Epithelial cell of proximal tubule (primary cell): Measurements from ENCODE around the gene COPS9. TPM values are rescaled to one million over a fixed set of nuclear protein-coding genes. Genes with fewer than 3 reads are reported as not detected.

Experiments used
- DNase-seq: peaks from one replicate; pipeline ENCODE4 v3.0.0-alpha.2; 2011; ENCODE audit warnings: low read depth
- H3K4me3 ChIP-seq: 2 replicates; pipeline ENCODE4 v1.5.1; 2011; ENCODE audit warnings: low read depth, mild to moderate bottlenecking, low read length
- total RNA-seq: library from RNA; depleted of rRNA; stranded (reverse); fragments of >200 nt; gene quantifications from 2 replicates; pipeline ENCODE4 v1.2.3, GENCODE V29; 2015
- TF ChIP-seq, protein P1 (sequence below): conservative IDR thresholded peaks from 2 replicates; pipeline ENCODE4 v1.5.1; 2012; ENCODE audit warnings: low read depth, mild to moderate bottlenecking, low read length

COPS9 gene
- total RNA-seq, 1 donor from 2014 or later = 274 TPM

DNA sequence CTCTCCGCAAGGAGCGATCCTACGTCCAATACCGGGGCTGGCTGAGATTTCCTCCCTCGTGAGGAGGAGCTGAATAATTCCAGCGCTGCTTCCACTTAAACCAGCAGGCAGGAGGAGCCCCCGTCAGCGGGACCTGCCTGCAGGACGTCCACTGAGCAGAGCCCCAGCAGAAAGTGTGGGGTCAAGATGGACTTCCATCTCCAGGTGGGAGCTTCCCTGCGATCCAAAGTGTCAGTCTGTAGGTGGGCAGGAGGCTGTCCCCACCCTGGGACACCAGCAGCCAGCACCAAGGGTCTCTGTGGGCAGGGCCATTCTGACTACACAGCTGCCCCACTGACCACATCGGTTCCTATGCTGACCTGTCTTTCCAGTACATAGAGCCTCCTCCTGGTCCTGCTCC, 4.8 kb upstream of the COPS9 start:
- TF ChIP-seq, protein P1, sequence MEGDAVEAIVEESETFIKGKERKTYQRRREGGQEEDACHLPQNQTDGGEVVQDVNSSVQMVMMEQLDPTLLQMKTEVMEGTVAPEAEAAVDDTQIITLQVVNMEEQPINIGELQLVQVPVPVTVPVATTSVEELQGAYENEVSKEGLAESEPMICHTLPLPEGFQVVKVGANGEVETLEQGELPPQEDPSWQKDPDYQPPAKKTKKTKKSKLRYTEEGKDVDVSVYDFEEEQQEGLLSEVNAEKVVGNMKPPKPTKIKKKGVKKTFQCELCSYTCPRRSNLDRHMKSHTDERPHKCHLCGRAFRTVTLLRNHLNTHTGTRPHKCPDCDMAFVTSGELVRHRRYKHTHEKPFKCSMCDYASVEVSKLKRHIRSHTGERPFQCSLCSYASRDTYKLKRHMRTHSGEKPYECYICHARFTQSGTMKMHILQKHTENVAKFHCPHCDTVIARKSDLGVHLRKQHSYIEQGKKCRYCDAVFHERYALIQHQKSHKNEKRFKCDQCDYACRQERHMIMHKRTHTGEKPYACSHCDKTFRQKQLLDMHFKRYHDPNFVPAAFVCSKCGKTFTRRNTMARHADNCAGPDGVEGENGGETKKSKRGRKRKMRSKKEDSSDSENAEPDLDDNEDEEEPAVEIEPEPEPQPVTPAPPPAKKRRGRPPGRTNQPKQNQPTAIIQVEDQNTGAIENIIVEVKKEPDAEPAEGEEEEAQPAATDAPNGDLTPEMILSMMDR = no peak
- no peak for DNase-seq
- no peak overlapping the region for H3K4me3 ChIP-seq

DNA sequence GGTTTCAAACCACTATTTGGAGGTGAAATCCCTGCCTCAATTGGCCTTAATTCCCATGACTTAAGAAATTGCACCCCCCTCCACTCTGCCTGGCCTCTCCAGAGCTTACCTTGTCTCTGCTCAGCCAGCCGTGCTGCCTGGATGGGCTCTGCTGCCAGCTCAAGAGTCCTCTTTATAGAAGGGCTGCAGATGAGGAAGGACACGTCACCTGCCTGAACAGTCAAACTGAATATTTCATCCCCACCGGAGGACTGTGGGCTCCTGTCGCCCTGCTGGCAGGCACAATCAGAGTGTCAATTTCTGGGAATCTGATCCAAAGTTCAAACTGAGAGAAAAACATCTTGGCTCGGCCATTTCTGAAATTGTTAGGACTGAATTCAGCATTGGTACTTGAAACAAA, 4.4 kb upstream of the COPS9 start, which contains the start of gene OTOS:
OTOS (minus strand) TSS at position 148 of the 400 bp plus-strand sequence. CDS start 332 bp downstream, outside the sequence.
- H3K4me3 ChIP-seq = no peak within 1 kb of the TSS
- TF ChIP-seq, protein P1 = no peak
- no peak for DNase-seq

DNA sequence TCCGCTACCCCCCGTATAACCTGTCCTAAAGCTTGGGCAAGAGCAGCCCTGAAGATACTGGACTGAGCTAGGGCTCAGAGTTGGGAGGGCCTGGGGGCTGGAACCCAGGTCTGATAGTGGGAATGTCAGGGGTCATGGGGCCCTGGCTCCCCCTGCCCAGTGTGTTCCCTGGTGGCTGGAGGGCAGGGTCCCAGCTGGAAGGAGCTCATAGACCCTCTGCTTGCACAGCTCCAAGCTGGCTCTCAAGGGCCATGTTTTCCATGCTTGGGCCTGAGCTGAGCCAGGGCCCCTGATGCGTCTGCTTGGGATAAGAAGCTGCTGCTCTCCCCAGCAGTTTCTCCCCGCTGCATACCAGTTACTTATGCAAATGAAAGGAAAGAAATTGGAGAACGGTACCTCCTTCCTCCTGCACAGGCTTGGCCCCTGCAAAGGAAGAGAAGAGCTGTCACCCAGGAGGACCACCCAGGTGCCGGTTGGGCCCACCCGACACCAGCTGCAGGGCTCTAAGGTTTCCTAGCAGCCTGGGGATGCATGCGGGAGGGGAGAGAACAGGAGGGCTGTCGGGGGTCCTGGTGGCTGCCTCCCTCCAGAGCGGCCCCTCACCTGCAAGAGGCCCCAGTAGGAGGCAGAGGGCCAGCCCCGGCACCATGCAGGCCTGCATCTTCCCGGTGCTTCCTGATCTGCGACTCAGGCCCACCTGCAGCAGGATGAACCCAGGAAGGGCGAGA, 3.7 kb upstream of the COPS9 start:
- no peak for DNase-seq
- TF ChIP-seq, protein P1 = no peak
- no peak overlapping the region for H3K4me3 ChIP-seq

DNA sequence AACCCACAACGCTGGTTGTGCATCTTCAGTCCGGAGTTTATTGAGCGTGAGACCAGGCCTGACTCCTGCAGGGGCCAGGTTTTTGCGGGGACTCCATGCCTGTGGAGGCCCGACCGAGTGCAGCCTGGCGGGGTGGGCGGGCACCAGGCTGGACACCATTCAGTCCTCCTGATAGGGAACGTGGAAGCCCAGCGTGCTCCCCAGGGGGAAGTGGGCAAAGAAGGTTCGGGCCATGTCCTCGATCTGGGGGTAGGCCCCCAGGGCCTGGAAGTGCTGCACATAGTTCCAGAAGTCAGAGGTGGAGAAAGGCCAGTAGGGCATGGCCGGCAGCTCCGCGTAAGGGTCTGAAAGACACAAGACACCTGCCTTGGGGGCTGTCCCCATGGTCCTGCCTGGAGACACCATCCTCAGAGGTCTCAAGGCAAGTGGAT, 2.9 kb upstream of the COPS9 start:
- TF ChIP-seq, protein P1 = no peak
- H3K4me3 ChIP-seq = no peak overlapping the region
- no peak for DNase-seq

DNA sequence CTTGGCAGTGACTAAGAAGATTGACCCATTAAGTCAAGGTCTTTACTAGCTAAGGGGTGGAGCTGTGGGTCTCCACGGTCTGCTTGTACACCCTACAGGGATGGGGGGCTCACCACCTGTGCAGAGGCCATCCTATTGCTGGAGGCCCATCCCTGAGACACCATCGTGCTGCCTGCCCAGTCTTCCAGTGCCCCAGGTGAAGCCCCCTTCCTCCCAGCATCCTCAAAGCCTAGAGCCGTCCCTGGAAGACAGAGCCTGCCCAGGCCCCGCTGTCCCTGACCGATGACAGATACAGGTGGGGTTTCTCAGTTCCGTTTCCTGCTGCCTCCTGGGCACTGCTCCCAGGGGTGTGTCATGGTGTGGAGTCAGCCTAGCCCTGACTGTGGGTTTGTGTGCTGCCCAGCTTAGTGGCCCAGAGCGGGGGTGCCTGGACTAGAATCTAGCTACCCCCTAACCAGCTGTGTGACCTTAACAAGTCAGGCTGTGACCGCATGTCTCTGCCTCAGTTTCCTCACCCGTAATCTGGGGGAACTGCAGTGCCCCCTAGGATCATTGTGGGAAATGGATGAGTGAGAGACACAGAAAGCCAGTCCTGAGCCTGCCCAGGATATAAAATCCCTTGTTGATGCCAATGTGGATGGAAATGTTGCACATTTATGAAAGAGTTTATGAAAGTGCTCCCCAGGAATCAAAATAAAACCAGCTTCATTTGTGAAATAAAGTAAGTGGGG, 2.3 kb upstream of the COPS9 start:
- no peak overlapping the region for H3K4me3 ChIP-seq
- TF ChIP-seq, protein P1 = no peak
- no peak for DNase-seq

DNA sequence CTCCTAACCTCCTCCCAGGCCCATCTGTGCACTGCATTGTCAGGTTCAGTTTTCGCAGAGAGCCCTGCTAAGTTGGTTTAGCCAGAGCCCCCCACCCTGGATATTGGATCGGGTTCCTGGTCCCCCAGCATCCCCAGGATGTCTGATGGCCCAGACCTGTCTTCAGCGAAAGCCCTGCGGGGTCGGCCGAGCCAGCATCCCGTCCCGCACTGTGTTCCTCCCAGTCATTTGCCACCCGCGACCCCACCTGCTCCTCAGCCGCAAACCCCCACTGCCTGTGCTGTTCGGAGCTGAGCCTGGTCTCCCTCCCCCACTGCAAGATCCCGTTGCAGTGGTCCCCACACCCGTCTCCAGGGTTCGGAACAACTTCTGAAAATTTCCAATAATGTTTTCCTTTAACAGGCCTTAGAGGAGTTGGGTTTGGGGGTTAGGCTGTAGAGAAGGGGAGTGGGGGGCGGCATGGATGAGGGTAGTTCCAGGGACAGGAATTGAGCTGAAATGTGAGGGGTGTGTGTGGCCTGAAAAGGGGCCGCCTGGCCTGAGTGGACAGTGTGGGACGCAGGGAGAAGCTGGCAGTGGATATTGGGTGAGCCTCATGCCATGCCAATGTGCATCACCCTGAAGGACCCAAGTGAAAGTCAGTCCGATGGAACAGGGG, 1.6 kb upstream of the COPS9 start:
- no peak for DNase-seq
- H3K4me3 ChIP-seq = no peak overlapping the region
- TF ChIP-seq, protein P1 = no peak
